ENCODE measurements around the gene LIMS2.

Gene LIMS2

DNA sequence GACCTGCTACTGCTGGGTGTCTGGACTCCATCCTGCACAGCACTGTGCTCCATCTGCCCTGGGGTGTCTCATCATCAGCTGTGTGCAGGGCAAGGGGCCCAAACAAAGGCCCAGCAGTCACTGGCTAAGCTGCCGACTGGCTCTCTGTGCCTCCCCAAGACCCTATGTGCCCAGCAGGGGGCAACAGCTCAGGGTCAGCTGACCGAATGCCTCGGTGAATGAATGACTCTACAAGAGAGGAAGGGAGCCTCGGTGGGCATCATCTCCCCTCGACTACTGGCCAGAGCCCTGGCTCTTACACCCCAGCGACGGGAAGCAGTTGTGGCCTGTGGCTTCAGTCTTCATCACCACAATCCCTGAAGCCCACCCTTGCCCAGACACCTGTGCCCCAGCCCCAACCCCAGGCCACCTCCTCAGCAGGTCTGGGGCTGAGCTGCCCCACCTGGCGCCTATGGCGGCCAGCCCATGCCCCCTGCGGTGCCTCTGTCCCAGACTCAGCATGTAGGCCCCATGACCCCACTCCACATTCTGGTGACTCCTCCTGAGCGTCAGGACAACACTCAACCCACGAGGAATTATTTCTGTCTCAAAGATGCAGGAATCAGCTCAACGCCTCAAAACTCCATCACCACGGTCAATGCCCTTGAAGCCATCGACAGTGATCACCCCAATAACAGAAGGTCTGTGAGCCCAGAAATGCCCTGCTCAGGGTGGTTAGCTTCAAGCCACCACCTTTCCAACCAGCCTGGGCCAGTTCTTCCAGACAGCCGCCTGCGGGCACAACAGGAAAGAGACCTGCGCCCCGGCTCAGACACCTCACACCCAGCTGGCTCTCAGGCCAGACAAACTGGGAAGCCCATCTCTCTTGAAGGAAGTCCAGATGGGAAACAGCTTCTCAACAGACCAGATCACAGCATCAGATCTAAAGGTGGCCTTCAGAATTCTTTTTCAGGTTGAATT, 31.0 kb downstream of the LIMS2 start:
- no peak for DNase-seq

DNA sequence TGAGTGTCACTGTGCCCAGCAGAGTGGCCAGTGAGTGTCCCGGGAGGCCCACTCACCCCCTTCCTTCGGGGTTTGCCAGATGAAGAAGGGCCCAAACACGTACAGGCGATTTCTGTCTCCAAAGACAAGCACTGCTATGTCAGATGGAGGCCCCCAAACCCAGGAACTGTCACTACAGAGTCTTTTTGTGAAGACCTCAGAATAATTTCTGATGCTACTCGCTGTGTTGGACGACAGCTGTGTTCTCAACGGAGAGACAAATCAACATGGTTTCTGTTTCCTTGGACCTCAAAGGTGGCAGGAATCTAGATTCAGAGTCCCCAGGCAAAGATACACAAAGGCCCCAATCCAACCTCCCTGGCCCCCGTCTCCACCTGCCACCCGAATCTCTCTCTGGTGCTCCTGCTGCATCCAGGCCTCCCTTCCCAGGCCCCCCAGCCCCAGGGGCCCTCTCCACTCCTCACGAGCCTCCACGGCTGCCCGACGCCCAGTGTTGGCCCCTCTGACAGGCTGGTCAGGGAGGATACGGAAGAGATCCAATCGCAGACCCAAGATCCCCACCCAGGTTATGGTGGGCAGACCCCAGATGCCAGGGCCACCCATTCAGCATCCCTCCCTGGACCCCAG, 31.8 kb downstream of the LIMS2 start:
- no peak for DNase-seq

DNA sequence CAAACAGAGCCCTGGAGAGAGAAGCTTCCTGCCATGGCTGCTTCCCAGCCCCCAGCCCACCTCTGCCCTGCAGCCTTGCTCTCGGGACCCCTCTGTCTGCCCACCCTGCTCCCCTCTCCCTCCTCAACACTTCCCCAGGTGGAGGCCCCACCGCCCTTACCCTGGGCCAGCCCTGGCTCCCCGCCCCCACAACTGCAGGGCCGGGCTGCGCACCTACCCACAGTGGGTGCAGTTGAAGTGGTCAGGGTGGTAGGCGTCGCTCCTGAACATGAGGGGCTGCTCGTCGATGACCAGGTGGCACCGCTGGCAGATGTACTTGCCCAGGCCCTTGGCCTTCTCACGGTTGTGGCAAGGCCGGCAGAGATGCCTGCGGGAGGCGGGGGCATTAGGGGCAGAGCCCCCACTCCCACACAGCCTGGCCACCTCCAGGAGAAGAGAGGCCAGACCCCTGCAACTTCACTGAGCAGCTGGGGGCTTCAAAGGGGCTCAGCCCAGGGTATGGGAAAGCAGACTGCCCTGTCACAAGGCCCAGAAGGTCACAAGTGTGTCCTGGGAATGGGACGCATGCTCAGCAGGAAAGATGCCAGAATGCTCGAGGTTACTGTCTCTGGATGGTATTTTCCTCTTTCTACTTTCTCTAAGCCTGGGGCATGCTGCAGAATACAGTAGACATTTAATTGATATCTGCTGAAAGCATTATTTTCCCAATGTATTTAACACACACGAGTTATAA, 32.5 kb downstream of the LIMS2 start:
- DNase-seq: no peak

GRCh38 chr2:127641846-127642507, 33.4 kb downstream of the LIMS2 start:
- peak; percentile 39 to 54 for DNase-seq

GRCh38 chr2:127641133-127641532, 34.2 kb downstream of the LIMS2 start:
- no peak for DNase-seq

- DNase-seq: peak in 1 of 2 donors; percentile 51
Observed at GRCh38 chr2:127640082-127641072, 35.0 kb downstream of the LIMS2 start.

DNA sequence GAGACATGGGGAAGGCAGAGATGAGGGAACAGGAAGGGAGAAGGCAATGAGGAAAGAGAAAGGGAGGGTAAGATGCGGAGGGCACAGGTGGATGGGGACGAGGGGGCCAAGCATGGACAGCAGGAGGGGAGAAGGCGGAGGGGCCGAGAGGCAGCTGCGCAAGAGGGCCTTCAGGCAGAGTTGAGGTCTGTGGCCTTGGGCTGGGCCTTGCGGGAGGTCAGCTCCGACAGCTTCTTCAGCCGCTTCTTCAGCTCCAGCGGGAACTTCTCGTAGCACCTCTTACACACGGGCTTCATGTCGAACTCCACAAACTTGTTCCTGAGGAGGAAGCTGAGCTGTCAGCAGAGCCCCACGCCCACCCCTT, 36.2 kb downstream of the LIMS2 start:
- DNase-seq: no peak

DNA sequence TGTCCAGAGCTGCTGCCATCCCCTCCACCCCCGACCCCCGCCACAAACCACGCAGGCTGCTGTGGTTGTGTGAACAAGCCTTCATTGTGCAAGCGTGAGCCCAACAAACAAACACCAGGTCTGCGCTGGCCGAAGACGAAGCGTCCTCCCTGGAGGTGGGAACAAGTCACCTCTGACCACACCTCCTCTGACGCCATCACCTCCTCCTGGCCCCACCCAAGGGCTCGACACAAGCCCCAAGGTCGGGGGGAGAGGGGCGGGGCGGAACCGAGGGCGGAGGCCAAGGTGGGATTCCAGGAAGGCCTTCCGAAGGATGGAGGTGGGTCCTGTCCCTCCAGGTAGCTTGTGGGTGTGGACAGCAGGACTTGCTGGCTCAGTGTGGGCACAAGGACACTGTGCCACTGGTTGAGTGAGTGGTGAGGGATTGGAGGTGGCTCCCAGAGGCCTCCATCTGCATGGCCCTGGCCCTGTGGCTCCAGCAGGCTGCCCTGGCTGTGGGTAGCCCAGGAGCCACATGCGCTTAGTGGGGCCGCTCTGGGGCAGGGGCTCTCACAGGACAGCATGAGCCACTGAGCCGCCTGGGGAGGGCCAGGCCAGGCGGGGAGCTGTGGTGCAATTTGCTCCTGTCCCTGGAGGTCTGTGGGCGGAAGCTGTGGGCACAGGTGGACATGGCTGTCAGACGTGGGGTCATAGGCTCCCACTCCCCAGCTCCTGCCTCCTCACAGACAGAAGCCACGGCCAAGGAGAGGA, 36.8 kb downstream of the LIMS2 start:
- DNase-seq: peak in 1 of 2 donors; percentile 22

DNA sequence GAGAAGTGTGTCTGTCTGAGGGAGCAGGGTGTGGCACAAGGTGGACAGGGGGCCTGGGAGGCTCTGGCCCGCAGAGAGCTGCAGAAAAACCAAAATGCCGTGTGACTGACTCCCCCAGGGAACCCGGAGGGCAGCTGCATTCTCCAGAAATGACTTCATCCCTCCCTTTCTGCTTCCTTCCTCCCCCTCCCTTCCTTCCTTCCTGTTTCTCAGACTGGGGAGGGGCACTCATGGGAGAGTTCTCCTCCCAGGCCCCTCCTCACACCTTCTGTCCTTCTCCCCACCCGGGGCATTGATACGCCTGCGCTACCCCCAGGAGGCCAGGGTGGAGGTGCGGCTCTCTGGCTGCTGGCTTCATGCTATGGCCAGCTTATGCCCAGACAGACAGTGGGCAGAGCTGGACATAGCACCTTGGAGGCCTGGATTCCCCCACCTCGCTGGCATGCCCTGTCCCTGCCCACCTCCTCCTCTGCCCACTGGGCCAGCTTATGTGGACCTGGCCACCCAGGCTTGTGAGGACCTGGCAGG, 37.5 kb downstream of the LIMS2 start:
- peak; percentile 32 to 57 for DNase-seq

DNA sequence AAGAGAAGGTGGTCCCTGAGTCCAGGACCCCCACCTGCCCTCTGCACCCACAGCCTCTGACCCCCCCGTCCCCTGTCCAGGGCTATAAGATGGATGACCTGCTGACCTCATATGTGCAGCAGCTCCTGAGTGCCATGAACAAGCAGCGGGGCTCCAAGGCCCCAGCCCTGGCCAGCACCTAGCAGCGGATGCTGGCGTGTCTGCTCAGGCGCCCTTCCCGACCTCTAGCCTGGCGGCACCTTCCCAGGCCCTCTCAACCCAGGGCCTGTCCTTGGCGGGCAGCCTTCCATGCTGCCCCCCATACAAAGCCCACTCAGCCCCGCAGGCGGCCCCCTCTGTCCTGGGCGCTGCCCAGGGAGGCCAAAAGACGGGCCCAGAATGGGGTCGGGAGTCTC, 38.1 kb downstream of the LIMS2 start:
- DNase-seq: no peak

GRCh38 chr2:127636248-127637235, 38.8 kb downstream of the LIMS2 start:
- DNase-seq: no peak

DNA sequence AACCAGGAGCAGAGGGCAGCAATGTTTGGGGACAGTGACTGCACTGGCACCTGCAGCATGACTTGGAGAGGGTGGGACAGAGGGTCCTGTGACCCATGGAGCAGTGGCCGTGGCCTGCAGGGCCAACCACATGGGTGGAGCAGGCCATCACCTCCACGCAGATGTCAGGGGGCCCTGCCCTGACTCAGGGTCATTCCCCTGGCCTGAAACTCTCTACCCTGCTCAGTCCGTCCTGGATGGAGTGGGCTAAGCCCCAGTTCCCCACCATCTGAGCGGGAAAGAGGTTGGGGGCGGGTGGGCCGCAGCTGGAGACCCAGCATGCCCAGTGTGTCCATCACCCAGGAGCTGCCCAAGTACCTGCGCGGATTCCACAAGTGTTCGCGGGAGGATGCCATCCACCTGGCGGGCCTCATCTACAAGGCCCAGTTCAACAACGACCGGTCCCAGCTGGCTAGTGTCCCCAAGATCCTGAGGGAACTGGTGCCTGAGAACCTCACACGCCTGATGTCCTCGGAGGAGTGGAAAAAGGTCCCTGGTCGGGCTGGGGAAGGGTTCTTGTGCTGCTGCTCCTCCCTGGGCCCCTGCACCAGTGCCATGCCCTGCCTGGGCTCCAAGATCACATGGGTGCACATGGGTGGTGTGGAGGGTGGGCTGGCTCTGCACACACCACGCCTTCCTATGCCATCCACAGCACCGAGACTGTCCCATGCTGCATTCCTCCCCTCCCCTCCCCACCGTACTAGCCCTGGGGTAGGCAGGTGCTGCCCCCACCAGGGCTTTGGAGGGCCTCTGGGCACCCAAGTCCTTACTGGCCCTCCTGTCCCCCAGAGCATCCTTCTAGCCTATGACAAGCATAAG, 39.7 kb downstream of the LIMS2 start:
- DNase-seq: no peak

DNA sequence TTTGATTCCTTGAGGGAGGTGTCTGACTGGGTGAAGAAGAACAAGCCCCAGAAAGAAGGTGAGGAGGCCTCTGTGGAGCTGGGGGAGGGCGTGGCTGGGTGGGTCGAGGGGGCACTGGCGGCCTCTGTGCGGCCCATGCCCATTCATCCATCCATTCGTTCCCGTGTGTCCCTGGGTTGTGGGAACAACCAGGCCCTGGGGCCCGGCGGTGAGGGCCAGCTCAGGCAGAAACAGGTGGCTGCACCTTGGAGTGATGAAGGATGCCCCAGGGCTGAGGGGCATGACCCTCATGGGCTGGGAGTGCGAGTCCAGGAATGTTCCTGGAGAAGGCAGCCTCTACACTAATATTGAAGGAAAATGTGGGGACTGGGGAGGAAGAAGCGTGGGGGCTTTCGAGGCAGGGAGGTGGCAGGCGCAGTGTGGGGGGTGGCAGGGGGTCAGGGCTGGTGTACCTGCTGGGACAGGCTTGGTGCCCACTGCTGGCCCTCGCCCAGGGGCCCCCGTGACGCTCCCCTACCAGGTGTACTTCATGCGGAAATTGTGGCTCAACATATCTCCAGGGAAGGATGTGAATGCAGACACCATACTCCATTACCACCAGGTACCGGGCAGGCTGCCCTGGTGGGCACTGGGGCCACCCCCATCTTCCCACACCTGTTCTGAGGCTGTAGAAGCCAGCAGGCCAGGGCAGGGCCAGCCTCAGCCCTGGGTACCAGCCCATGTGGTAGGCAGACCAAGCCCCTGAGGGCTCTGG, 40.5 kb downstream of the LIMS2 start:
- no peak for DNase-seq

DNA sequence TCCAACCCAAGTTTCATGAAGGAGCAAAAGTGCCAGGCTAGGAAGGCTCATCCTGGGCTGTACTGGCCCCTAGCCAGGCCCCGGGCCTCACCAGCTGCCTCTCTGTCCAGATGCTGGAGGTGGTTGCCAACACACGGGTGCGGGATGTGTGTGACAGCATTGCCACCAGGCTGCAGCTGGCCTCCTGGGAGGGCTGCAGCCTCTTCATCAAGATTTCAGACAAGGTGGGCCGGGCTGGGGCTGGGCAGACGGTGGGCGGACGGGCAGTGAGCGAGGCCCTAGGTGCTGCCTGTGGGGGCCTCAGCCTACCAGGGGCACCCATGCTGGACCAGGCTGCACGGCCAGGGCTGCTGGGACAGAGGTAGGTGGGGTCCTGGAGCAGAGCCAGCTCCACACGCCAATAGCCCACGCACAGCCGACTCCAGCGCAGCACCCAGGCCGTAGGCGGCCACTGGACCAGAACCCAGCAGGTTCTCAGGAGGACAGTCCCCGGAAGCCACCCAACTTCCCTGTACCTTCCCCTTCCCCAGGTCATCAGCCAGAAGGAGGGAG, 41.2 kb downstream of the LIMS2 start:
- no peak for DNase-seq

DNA sequence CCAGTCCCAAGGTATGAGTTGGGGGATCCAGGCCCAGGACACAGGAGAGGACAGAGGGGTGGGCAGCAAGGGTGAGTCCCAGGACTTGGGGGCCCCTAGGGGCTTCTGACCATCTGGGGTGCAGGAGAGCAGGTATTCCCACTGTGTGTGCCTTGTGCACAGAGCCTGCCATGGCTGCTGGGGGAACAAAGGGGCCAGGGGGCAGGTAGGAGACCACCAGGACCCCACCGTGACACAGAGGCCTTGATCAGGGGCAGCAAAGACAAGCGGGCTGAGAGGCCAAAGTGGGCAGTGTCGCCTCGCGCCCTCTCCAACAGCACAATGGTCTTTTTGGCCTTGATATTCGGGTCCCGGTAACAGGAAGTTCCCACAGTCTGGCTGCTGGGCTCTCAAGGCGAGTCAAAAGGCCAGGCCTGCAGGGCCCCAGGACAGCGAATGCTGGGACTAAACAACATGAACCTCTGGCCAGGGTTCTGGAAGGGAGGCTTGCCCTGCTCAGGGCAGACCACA, 41.7 kb downstream of the LIMS2 start:
- DNase-seq: no peak

DNA sequence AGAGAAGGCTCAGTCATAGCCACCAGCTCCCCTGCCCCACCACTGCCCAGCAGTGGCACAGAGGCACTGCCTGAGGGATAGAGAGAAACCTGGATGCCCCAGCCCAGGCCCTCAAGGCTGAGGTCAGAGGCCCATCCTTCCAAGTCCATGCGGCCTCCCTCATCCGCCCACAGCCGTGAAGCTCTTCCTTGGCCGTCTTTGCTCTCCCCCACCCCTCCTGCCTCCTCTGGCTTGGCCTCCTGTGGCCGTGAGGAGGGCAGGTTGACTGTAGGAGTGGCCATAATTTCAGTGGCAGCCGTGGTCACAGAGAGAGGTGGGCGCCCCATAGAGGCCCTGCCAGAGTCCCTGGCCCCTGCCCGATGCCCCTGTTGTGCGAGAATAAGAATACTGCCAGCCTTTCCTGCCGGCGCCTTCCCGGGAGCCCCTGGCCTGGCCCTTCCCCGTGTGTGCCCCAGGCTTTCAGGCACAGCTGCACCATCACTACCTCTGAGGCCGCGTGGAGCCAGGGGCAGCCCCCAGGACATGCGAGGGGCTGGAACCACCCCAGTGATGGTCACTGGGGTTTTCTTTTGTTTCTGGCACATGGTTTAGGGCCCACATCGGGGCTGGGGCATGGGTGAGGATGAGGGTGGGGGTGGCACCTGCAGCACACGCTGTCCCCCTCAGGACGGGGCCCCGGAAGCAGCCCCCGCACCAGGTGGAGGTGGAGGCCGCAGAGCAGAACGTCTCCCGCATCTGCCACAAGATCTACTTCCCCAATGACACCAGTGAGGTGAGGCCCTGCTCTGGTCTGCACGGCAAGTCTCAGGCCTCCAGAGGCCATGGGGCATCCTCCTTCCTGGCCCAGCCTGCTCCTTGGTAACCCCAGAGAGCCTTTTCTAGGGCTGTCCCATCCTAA, 42.5 kb downstream of the LIMS2 start:
- DNase-seq: peak in 1 of 2 donors; percentile 65
